HEK293T (cell line): ENCODE data around the gene DACH1.

Experiments used
- BHLHE40 ChIP-seq: fragments of 450-650 bp; IDR thresholded peaks from 2 replicates; pipeline ENCODE4 v1.6.1; 2016; ENCODE audit warnings: mild to moderate bottlenecking, moderate library complexity, borderline replicate concordance
- CTBP1 ChIP-seq: fragments of 450-650 bp; IDR thresholded peaks from 2 replicates; pipeline ENCODE4 v1.6.1; 2016; ENCODE audit warnings: borderline replicate concordance
- FOXM1 ChIP-seq: fragments of 450-650 bp; IDR thresholded peaks from 2 replicates; pipeline ENCODE4 v1.6.1; 2017; ENCODE audit warnings: mild to moderate bottlenecking, borderline replicate concordance
- NFRKB ChIP-seq: fragments of 450-650 bp; IDR thresholded peaks from 2 replicates; pipeline ENCODE4 v1.6.1; 2016; ENCODE audit warnings: mild to moderate bottlenecking, moderate library complexity
- SUZ12 ChIP-seq: fragments of 450-650 bp; IDR thresholded peaks from 2 replicates; pipeline ENCODE4 v1.6.1; 2016; ENCODE audit warnings: mild to moderate bottlenecking

- TF ChIP-seq SUZ12, result no peak
- TF ChIP-seq BHLHE40, result no peak
- no peak for TF ChIP-seq FOXM1
- no peak for TF ChIP-seq CTBP1
- TF ChIP-seq NFRKB, result no peak
Observed at GRCh38 chr13:71618159-71618558, 248.8 kb downstream of the DACH1 start.
